Breast epithelium (tissue), 4 donors: Measurements from ENCODE around the gene WWC2. TPM values are rescaled to one million over a fixed set of nuclear protein-coding genes. Genes with fewer than 3 reads are reported as not detected.

Experiments
- DNase-seq, 2 donors: peaks; one replicate each; pipeline ENCODE4 v3.0.0-alpha.2; 2019; ENCODE audit warnings: low spot score in 2 of 2
- H3K27ac ChIP-seq, 2 donors: fragments of 200-600 bp; sonication (generic) in 1 of 2; one replicate each; pipeline ENCODE4 v1.5.1; 2016 to 2019; ENCODE audit warnings: mild to moderate bottlenecking in 1 of 2
- H3K27me3 ChIP-seq, 2 donors: fragments of 200-600 bp; sonication (generic) in 1 of 2; one replicate each; pipeline versions ENCODE4 v1.5.1 to v1.6.0; 2017 to 2019; ENCODE audit warnings: control low read depth in 1 of 2, mild to moderate bottlenecking in 1 of 2
- H3K36me3 ChIP-seq: fragments of 200-600 bp; one replicate; pipeline ENCODE4 v1.5.1; 2019
- H3K4me1 ChIP-seq, 2 donors: fragments of 200-600 bp; sonication (generic); one replicate each; pipeline ENCODE4 v1.5.1; 2016 to 2019; ENCODE audit warnings: control low read depth in 1 of 2
- H3K4me3 ChIP-seq, 3 donors: fragments of 200-600 bp; sonication (generic); 1 replicate in 2 of 3; 2 replicates in 1 of 3; pipeline ENCODE4 v1.5.1; 2016 to 2019; ENCODE audit warnings: mild to moderate bottlenecking in 3 of 3, moderate library complexity in 2 of 3
- H3K9me3 ChIP-seq, 2 donors: fragments of 200-600 bp; sonication (generic) in 1 of 2; one replicate each; pipeline ENCODE4 v1.5.1; 2016 to 2019; ENCODE audit warnings: control low read depth in 1 of 2
- CTCF ChIP-seq, 3 donors: fragments of 450-650 bp; IDR thresholded peaks; one replicate each; pipeline ENCODE4 v1.5.1; 2016 to 2017; ENCODE audit warnings: antibody characterized with exemption in 3 of 3, mild to moderate bottlenecking in 3 of 3, moderate library complexity in 3 of 3
- POLR2A ChIP-seq: fragments of 450-650 bp; IDR thresholded peaks from one replicate; pipeline ENCODE4 v1.6.1; 2016; ENCODE audit warnings: antibody characterized with exemption, mild to moderate bottlenecking, moderate library complexity
- POLR2AphosphoS5 ChIP-seq, 3 donors: sonication (generic); formaldehyde crosslinking; IDR thresholded peaks; one replicate each; pipeline ENCODE4 v1.6.1; 2017; ENCODE audit warnings: antibody characterized with exemption in 3 of 3
- intact Hi-C: fragments of 100-400 bp; cut with DNase I; formaldehyde crosslinking; loops from one replicate; pipeline ENCODE4 v1.15.1; 2023; ENCODE audit warnings: low total_unique reads
- total RNA-seq, 3 donors: library from RNA; depleted of rRNA; stranded (reverse); fragments of >200 nt; gene quantifications; one replicate each; pipeline ENCODE4 v1.1.0, GENCODE V29; 2016

The WWC2 gene
- total RNA-seq, 3 donors from 2014 or later = 37.4 to 40.4 (median 40.3) TPM

- DNase-seq = no peak
- no peak for TF ChIP-seq POLR2AphosphoS5 (IDR thresholded peaks at IDR 0.05)
- TF ChIP-seq POLR2A = no peak
- TF ChIP-seq CTCF (IDR thresholded peaks at IDR 0.05) = no peak
- H3K9me3 ChIP-seq = no peaks in the 10 kb centered on the region
- H3K27me3 ChIP-seq = no peaks in the 10 kb centered on the region
- no peaks in the 10 kb centered on the region for H3K4me1 ChIP-seq
- intact Hi-C loops = loop anchor here (5.0 kb wide), 1 partner anchor 140 kb away; no protein-coding TSS in a partner anchor
- peaks cover 4% of the 10 kb centered on the region for H3K36me3 ChIP-seq
- no peak overlapping the region for H3K27ac ChIP-seq
- H3K4me3 ChIP-seq = no peak overlapping the region
Measured at GRCh38 chr4:183132081-183132480, 33.0 kb downstream of the WWC2 start.

- Histone ChIP-seq H3K27me3 (no peaks in the 10 kb centered on the region), H3K27ac (no peak overlapping the region), H3K4me1 (no peaks in the 10 kb centered on the region), H3K9me3 (no peaks in the 10 kb centered on the region), H3K36me3 (peaks cover 4% of the 10 kb centered on the region), H3K4me3 (no peak overlapping the region)
- TF ChIP-seq POLR2A (no peak), CTCF (IDR thresholded peaks at IDR 0.05) (no peak), POLR2AphosphoS5 (IDR thresholded peaks at IDR 0.05) (no peak)
- intact Hi-C loops = loop anchor here (5.0 kb wide), 1 partner anchor 141 kb away; no protein-coding TSS in a partner anchor
- DNase-seq = no peak
Measured at GRCh38 chr4:183132865-183133264, 33.8 kb downstream of the WWC2 start.

GRCh38 chr4:183136855-183137254 lies 37.8 kb downstream of the WWC2 start:
- no peak for TF ChIP-seq POLR2AphosphoS5 (IDR thresholded peaks at IDR 0.05)
- no peak for TF ChIP-seq CTCF (IDR thresholded peaks at IDR 0.05)
- TF ChIP-seq POLR2A = no peak
- intact Hi-C loops = no loop called here

GRCh38 chr4:183139058-183139750 lies 40.1 kb downstream of the WWC2 start:
- intact Hi-C loops = no loop called here
- no peak for DNase-seq
- no peak overlapping the region for H3K27ac ChIP-seq
- no peaks in the 10 kb centered on the region for H3K27me3 ChIP-seq
- H3K9me3 ChIP-seq = no peaks in the 10 kb centered on the region
- H3K36me3 ChIP-seq = no peaks in the 10 kb centered on the region
- H3K4me1 ChIP-seq = peaks cover 0 to 5% of the 10 kb centered on the region in 2 donors
- no peak for TF ChIP-seq CTCF (IDR thresholded peaks at IDR 0.05)
- TF ChIP-seq POLR2A = no peak
- TF ChIP-seq POLR2AphosphoS5 (IDR thresholded peaks at IDR 0.05) = no peak
- H3K4me3 ChIP-seq = no peak overlapping the region

More at GRCh38 chr4:183136855-183137254, 37.8 kb downstream of the WWC2 start:
- Histone ChIP-seq H3K27ac (no peak overlapping the region), H3K4me3 (no peak overlapping the region), H3K9me3 (no peaks in the 10 kb centered on the region), H3K27me3 (no peaks in the 10 kb centered on the region), H3K4me1 (no peaks in the 10 kb centered on the region), H3K36me3 (no peaks in the 10 kb centered on the region)
- DNase-seq = no peak

GRCh38 chr4:183139972-183140570 lies 41.0 kb downstream of the WWC2 start:
- intact Hi-C loops = no loop called here
- Histone ChIP-seq H3K4me3 (no peak overlapping the region), H3K27ac (no peak overlapping the region), H3K4me1 (peaks cover 0 to 5% of the 10 kb centered on the region in 2 donors), H3K27me3 (no peaks in the 10 kb centered on the region), H3K36me3 (no peaks in the 10 kb centered on the region), H3K9me3 (no peaks in the 10 kb centered on the region)
- TF ChIP-seq CTCF (IDR thresholded peaks at IDR 0.05) (no peak), POLR2A (no peak), POLR2AphosphoS5 (IDR thresholded peaks at IDR 0.05) (no peak)
- DNase-seq = no peak
